ENCODE data around the gene MAGOH. TPM values are rescaled to one million over a fixed set of nuclear protein-coding genes. Genes with fewer than 3 reads are reported as not detected.
"Not testable (repeated sequence)": the region's sequence is repeated elsewhere in the genome, so short reads cannot be mapped to it uniquely, and the experiment has no call there.

The MAGOH gene
- 119 and 121 TPM in 2 replicates for total RNA-seq (2014; rRNA removed; shearing (Covaris generic))

GRCh38 chr1:53238197-53239155 is at the start of gene MAGOH:
TSS of gene MAGOH (minus strand) at chr1:53238518. CDS start at chr1:53238448, 70 bp downstream.
- Histone ChIP-seq H3K4me1 (peaks cover 3% of the 10 kb centered on the region; the same call in 1 of the 2 replicates), H3K9me3 (replicated peaks) (no peaks in the 10 kb centered on the region), H3K27ac (peak within 1 kb of the TSS; percentile 59), H3K27me3 (no peaks in the 10 kb centered on the region), H3K4me3 (peak within 1 kb of the TSS; percentile 91), H3K36me3 (peaks cover 21% of the 10 kb centered on the region)
- peak; percentile 97 for DNase-seq

- DNase-seq = no peak
- Histone ChIP-seq H3K4me3 (no peak overlapping the region), H3K9me3 (replicated peaks) (no peaks in the 10 kb centered on the region), H3K4me1 (no peaks in the 10 kb centered on the region), H3K27ac (no peak overlapping the region), H3K27me3 (no peaks in the 10 kb centered on the region), H3K36me3 (peaks cover 4% of the 10 kb centered on the region)
Measured at GRCh38 chr1:53286955-53287354, 48.6 kb upstream of the MAGOH start.

GRCh38 chr1:53285969-53286760 is 47.8 kb upstream of the MAGOH start:
- H3K27ac ChIP-seq = no peak overlapping the region
- no peaks in the 10 kb centered on the region for H3K9me3 ChIP-seq (replicated peaks)
- H3K27me3 ChIP-seq = no peaks in the 10 kb centered on the region
- no peaks in the 10 kb centered on the region for H3K4me1 ChIP-seq
- peaks cover 4% of the 10 kb centered on the region for H3K36me3 ChIP-seq
- DNase-seq = no peak
- no peak overlapping the region for H3K4me3 ChIP-seq

GRCh38 chr1:53285546-53285945 is 47.2 kb upstream of the MAGOH start:
- H3K4me1 ChIP-seq = no peaks in the 10 kb centered on the region
- H3K27ac ChIP-seq = no peak overlapping the region
- no peak overlapping the region for H3K4me3 ChIP-seq
- DNase-seq = no peak
- H3K9me3 ChIP-seq (replicated peaks) = no peaks in the 10 kb centered on the region
- peaks cover 4% of the 10 kb centered on the region for H3K36me3 ChIP-seq
- no peaks in the 10 kb centered on the region for H3K27me3 ChIP-seq

GRCh38 chr1:53284224-53285020 is 46.1 kb upstream of the MAGOH start:
- Histone ChIP-seq H3K27me3 (no peaks in the 10 kb centered on the region), H3K4me3 (no peak overlapping the region), H3K27ac (no peak overlapping the region), H3K36me3 (peaks cover 4% of the 10 kb centered on the region), H3K4me1 (no peaks in the 10 kb centered on the region), H3K9me3 (replicated peaks) (no peaks in the 10 kb centered on the region)
- DNase-seq = no peak

- not testable (repeated sequence) for H3K4me1 ChIP-seq; H3K9me3 ChIP-seq (replicated peaks); H3K4me3 ChIP-seq; H3K27me3 ChIP-seq; H3K36me3 ChIP-seq; DNase-seq; H3K27ac ChIP-seq
Measured at GRCh38 chr1:53283156-53283555, 44.8 kb upstream of the MAGOH start.

GRCh38 chr1:53281133-53281532 is 42.8 kb upstream of the MAGOH start:
- DNase-seq = no peak
- Histone ChIP-seq H3K4me3 (no peak overlapping the region), H3K36me3 (peaks cover 4% of the 10 kb centered on the region), H3K27me3 (no peaks in the 10 kb centered on the region), H3K9me3 (replicated peaks) (no peaks in the 10 kb centered on the region), H3K27ac (no peak overlapping the region), H3K4me1 (no peaks in the 10 kb centered on the region)

GRCh38 chr1:53280496-53280895 is 42.2 kb upstream of the MAGOH start:
- no peaks in the 10 kb centered on the region for H3K9me3 ChIP-seq (replicated peaks)
- H3K4me3 ChIP-seq = no peak overlapping the region
- no peaks in the 10 kb centered on the region for H3K4me1 ChIP-seq
- peaks cover 4% of the 10 kb centered on the region for H3K36me3 ChIP-seq
- H3K27me3 ChIP-seq = no peaks in the 10 kb centered on the region
- H3K27ac ChIP-seq = no peak overlapping the region
- no peak for DNase-seq

GRCh38 chr1:53279296-53280200 is 41.2 kb upstream of the MAGOH start:
- Histone ChIP-seq H3K9me3 (replicated peaks) (no peaks in the 10 kb centered on the region), H3K27me3 (no peaks in the 10 kb centered on the region), H3K27ac (no peak overlapping the region), H3K36me3 (peaks cover under 1% of the 10 kb centered on the region; the same call in 1 of the 2 replicates), H3K4me3 (no peak overlapping the region), H3K4me1 (no peaks in the 10 kb centered on the region)
- DNase-seq = no peak

- Histone ChIP-seq H3K27ac (no peak overlapping the region), H3K27me3 (no peaks in the 10 kb centered on the region), H3K4me3 (no peak overlapping the region), H3K9me3 (replicated peaks) (no peaks in the 10 kb centered on the region), H3K4me1 (no peaks in the 10 kb centered on the region), H3K36me3 (no peaks in the 10 kb centered on the region; the same call in 1 of the 2 replicates)
- peak; percentile 53 to 70 for DNase-seq
Measured at GRCh38 chr1:53278298-53278725, 40.0 kb upstream of the MAGOH start.

- no peak overlapping the region for H3K27ac ChIP-seq
- no peaks in the 10 kb centered on the region for H3K4me1 ChIP-seq
- no peaks in the 10 kb centered on the region for H3K9me3 ChIP-seq (replicated peaks)
- no peaks in the 10 kb centered on the region; the same call in 1 of the 2 replicates for H3K36me3 ChIP-seq
- H3K4me3 ChIP-seq = no peak overlapping the region
- no peak for DNase-seq
- H3K27me3 ChIP-seq = no peaks in the 10 kb centered on the region
Measured at GRCh38 chr1:53277326-53277725, 39.0 kb upstream of the MAGOH start.

GRCh38 chr1:53276902-53277281 is 38.6 kb upstream of the MAGOH start:
- no peaks in the 10 kb centered on the region for H3K27me3 ChIP-seq
- H3K9me3 ChIP-seq (replicated peaks) = no peaks in the 10 kb centered on the region
- DNase-seq = no peak

GRCh38 chr1:53276153-53276901 is 38.0 kb upstream of the MAGOH start:
- Histone ChIP-seq H3K27me3 (no peaks in the 10 kb centered on the region), H3K4me3 (no peak overlapping the region), H3K9me3 (replicated peaks) (no peaks in the 10 kb centered on the region), H3K27ac (no peak overlapping the region), H3K36me3 (peaks cover 5% of the 10 kb centered on the region), H3K4me1 (no peaks in the 10 kb centered on the region)
- DNase-seq = no peak

More at GRCh38 chr1:53276902-53277281, 38.6 kb upstream of the MAGOH start:
- Histone ChIP-seq H3K4me1 (no peaks in the 10 kb centered on the region), H3K36me3 (peaks cover 2% of the 10 kb centered on the region), H3K4me3 (no peak overlapping the region), H3K27ac (no peak overlapping the region)

Data from SJCRH30 (cell line).